Astrocyte of the cerebellum (primary cell): ENCODE data around the gene ZNF730.
"Not testable (repeated sequence)": the region's sequence is repeated elsewhere in the genome, so short reads cannot be mapped to it uniquely, and the experiment has no call there.

Source experiments
- DNase-seq: peaks from one replicate; pipeline ENCODE4 v3.0.0-alpha.2; 2011; ENCODE audit warnings: low read depth
- H3K4me3 ChIP-seq: 2 replicates; pipeline ENCODE4 v1.5.1; 2011; ENCODE audit warnings: mild to moderate bottlenecking, low read depth, low read length, moderate library complexity
- CTCF ChIP-seq: IDR thresholded peaks from 2 replicates; pipeline ENCODE4 v1.5.1; 2012; ENCODE audit warnings: low read length, low read depth, moderate library complexity, mild to moderate bottlenecking; ENCODE audit errors: missing control alignments
- in situ Hi-C: cut with HindIII; loops from 2 replicates; pipeline ENCODE4 v1.10.0; 2017; ENCODE audit warnings: low sequenced_read_pairs

The ZNF730 gene

GRCh38 chr19:23116802-23117571 is at the start of gene ZNF730:
ZNF730 (plus strand) TSS chr19:23117025; CDS start chr19:23117174, 149 bp downstream.
- in situ Hi-C loops, result no loop called here
- peak within 1 kb of the TSS; percentile 71 for H3K4me3 ChIP-seq
- peak; percentile 54 for DNase-seq
- TF ChIP-seq CTCF, result no peak

- in situ Hi-C loops, result no loop called here
- H3K4me3 ChIP-seq, result peak overlapping the region; percentile 38
- no peak for DNase-seq
- peak; percentile 48 for TF ChIP-seq CTCF
These were observed 46.3 kb upstream of the ZNF730 start for GRCh38 chr19:23070353-23071146.

GRCh38 chr19:23071147-23071511 is 45.7 kb upstream of the ZNF730 start:
- H3K4me3 ChIP-seq, result peak overlapping the region; percentile 38
- in situ Hi-C loops, result no loop called here
- DNase-seq, result no peak
- no peak for TF ChIP-seq CTCF

- DNase-seq, result peak; percentile 33
- peak overlapping the region; percentile 90 for H3K4me3 ChIP-seq
- no peak for TF ChIP-seq CTCF
- in situ Hi-C loops, result no loop called here
These were observed 41.6 kb upstream of the ZNF730 start for GRCh38 chr19:23075031-23075733.

DNA sequence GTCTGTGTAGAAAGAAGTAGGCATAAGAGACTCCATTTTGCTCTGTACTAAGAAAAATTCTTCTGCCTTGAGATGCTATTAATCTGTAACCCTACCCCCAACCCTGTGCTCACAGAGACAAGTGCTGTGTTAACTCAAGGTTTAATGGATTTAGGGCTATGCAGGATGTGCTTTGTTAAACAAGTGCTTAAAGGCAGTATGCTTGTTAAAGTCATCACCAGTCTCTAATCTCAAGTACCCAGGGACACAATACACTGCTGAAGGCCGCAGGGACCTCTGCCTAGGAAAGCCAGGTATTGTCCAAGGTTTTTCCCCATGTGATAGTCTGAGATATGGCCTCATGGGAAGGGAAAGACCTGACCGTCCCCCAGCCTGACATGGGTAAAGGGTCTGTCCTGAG is 39.0 kb upstream of the ZNF730 start:
- DNase-seq, H3K4me3 ChIP-seq, in situ Hi-C loops: not testable (repeated sequence)

DNA sequence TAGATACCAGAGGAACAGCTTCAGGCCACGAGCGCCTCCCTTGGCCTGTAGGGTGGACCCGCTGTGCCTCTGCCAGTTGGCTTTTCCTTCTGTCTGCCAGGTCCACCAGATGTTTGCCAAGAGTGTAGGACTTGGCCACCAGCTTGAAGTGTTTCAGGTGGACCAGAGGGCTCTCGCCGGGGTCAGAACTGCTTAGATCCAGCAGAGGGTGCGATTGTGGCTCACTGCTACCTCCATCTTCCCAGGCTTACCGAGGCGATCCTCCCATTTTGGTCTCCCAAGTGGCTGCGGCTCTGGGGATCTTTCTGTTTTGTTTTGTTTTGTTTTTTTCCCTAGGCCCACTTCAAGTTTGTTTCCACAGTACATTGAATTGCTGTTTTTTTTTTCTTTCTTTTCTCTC is 23.0 kb upstream of the ZNF730 start:
- DNase-seq, result no peak
- TF ChIP-seq CTCF, result no peak
- in situ Hi-C loops, result no loop called here
- no peak overlapping the region for H3K4me3 ChIP-seq

DNA sequence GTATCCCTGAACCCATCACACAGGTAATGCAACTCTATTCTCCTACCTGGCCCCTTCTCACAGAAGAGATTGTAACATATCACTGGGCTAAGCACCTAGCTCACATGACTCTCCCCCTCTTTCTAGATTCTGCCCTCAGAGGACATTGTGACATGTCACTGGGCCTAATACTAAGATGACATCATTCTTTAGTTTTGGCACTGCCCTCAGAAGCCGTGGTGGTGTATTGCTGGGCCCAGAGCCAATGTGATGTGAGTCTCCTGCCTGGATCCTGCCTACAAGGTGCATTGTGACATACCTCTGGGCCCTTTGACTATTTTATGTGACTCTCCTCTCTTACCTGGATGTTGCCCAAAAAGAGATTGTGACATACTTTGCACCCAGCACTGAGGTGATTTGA is 21.4 kb upstream of the ZNF730 start:
- TF ChIP-seq CTCF, result no peak
- H3K4me3 ChIP-seq, result no peak overlapping the region
- no peak for DNase-seq
- in situ Hi-C loops, result no loop called here
